ENCODE data around the gene TMEM134.

The TMEM134 gene

DNA sequence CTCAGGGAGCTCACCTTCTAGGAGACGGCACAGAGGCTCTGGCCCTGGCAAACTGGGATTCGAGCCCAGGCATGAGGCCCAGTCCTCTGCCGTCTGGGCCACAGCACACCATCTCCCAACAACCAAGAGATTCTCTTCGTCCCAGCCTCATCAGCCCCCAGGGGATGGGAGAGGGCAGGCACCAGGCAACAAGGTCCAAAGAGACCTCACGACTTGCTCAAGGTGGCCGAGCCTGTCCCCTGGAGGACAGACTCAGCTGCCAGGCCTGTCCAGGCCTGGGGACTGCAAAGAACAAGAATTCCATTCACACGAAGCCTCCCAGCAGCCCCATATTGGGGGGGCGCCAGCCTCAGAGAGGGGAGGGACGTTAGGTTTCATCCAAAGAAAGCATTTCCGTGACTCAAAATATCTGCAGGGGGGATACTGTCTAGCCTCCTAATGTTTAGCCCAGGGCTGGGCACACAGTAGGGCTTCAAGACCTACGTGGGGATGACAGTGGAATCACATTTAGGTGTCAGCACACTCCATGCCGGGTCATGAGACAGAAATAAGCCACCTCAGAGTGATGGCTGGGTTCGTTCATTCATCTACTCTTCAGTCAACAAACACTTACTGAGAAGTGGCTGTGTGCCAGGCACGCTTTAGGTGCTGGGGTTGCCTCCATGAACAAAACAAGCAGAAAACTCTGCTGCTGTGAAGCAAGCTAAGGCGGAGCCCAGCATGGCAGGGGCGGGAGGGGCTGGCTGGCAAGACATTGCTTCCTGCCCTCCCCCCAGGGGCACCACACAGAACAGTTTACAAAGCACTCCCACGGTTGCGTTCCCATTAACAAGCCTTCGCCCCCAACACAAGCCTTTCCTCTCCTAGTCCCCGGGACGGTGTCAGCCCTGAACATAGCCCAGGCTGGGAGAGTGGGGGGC, 52.4 kb downstream of the TMEM134 start:
- TF ChIP-seq, protein P1, sequence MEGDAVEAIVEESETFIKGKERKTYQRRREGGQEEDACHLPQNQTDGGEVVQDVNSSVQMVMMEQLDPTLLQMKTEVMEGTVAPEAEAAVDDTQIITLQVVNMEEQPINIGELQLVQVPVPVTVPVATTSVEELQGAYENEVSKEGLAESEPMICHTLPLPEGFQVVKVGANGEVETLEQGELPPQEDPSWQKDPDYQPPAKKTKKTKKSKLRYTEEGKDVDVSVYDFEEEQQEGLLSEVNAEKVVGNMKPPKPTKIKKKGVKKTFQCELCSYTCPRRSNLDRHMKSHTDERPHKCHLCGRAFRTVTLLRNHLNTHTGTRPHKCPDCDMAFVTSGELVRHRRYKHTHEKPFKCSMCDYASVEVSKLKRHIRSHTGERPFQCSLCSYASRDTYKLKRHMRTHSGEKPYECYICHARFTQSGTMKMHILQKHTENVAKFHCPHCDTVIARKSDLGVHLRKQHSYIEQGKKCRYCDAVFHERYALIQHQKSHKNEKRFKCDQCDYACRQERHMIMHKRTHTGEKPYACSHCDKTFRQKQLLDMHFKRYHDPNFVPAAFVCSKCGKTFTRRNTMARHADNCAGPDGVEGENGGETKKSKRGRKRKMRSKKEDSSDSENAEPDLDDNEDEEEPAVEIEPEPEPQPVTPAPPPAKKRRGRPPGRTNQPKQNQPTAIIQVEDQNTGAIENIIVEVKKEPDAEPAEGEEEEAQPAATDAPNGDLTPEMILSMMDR (IDR thresholded peaks at IDR 0.05): no peak
- no peak overlapping the region for H3K27ac Mint-ChIP-seq
- DNase-seq: no peak
- peaks cover 30% of the 10 kb centered on the region for H3K4me1 Mint-ChIP-seq
- H3K4me3 Mint-ChIP-seq: peak overlapping the region; percentile 71
- no peaks in the 10 kb centered on the region for H3K9me3 Mint-ChIP-seq
- peaks cover 58% of the 10 kb centered on the region for H3K27me3 Mint-ChIP-seq (ENCODE audit: low read depth, poor library complexity)
- H3K36me3 Mint-ChIP-seq (ENCODE audit: low read depth): no peaks in the 10 kb centered on the region

GRCh38 chr11:67415501-67416304, 53.3 kb downstream of the TMEM134 start, which contains the start of gene CARNS1:
CARNS1 (plus strand) TSS chr11:67415678; CDS start chr11:67416200, 522 bp downstream.
- DNase-seq: no peak
- peaks cover 58% of the 10 kb centered on the region for H3K27me3 Mint-ChIP-seq (ENCODE audit: low read depth, poor library complexity)
- H3K4me3 Mint-ChIP-seq: peak within 1 kb of the TSS; percentile 71
- no peaks in the 10 kb centered on the region for H3K9me3 Mint-ChIP-seq
- peaks cover 37% of the 10 kb centered on the region for H3K4me1 Mint-ChIP-seq
- H3K27ac Mint-ChIP-seq: no peak within 1 kb of the TSS
- H3K36me3 Mint-ChIP-seq (ENCODE audit: low read depth): no peaks in the 10 kb centered on the region
- TF ChIP-seq, protein P1 (IDR thresholded peaks at IDR 0.05): no peak

GRCh38 chr11:67413266-67413849, 55.7 kb downstream of the TMEM134 start:
- Mint-ChIP-seq H3K27me3 (ENCODE audit: low read depth, poor library complexity) (peaks cover 49% of the 10 kb centered on the region), H3K9me3 (no peaks in the 10 kb centered on the region), H3K4me3 (no peak overlapping the region), H3K36me3 (ENCODE audit: low read depth) (no peaks in the 10 kb centered on the region), H3K27ac (no peak overlapping the region), H3K4me1 (peaks cover 37% of the 10 kb centered on the region)
- TF ChIP-seq, protein P1 (IDR thresholded peaks at IDR 0.05): no peak
- DNase-seq: no peak

- Mint-ChIP-seq H3K4me1 (peaks cover 39% of the 10 kb centered on the region), H3K4me3 (no peak overlapping the region), H3K27ac (no peak overlapping the region), H3K36me3 (ENCODE audit: low read depth) (no peaks in the 10 kb centered on the region), H3K27me3 (ENCODE audit: low read depth, poor library complexity) (peaks cover 49% of the 10 kb centered on the region), H3K9me3 (no peaks in the 10 kb centered on the region)
- no peak for DNase-seq
- TF ChIP-seq, protein P1 (IDR thresholded peaks at IDR 0.05): no peak
Measured at GRCh38 chr11:67412495-67413179, 56.4 kb downstream of the TMEM134 start.

GRCh38 chr11:67411785-67412152, 57.3 kb downstream of the TMEM134 start:
- Mint-ChIP-seq H3K36me3 (ENCODE audit: low read depth) (no peaks in the 10 kb centered on the region), H3K27ac (no peak overlapping the region), H3K9me3 (no peaks in the 10 kb centered on the region), H3K4me1 (peaks cover 44% of the 10 kb centered on the region), H3K27me3 (ENCODE audit: low read depth, poor library complexity) (peaks cover 48% of the 10 kb centered on the region), H3K4me3 (no peak overlapping the region)
- no peak for DNase-seq
- TF ChIP-seq, protein P1 (IDR thresholded peaks at IDR 0.05): no peak
